ENCODE data around the gene GPR33. TPM values are rescaled to one million over a fixed set of nuclear protein-coding genes. Genes with fewer than 3 reads are reported as not detected.

Gene GPR33
- total and polyA plus RNA-seq, 4 donors = not detected

GRCh38 chr14:31461545-31461944 lies 26.3 kb downstream of the GPR33 start:
- DNase-seq (no peak), ATAC-seq (ENCODE audit: insufficient read depth, low FRiP score) (no peak)
- Histone ChIP-seq H3K36me3 (ENCODE audit: control insufficient read depth in 4 of 4, insufficient read depth in 4 of 4, low read length in 4 of 4) (no peaks in the 10 kb centered on the region), H3K4me3 (no peak overlapping the region), H3K27ac (ENCODE audit: low read depth in 1 of 2, low read length in 1 of 2) (no peak overlapping the region), H3K4me1 (ENCODE audit: control insufficient read depth in 5 of 5, insufficient read depth in 5 of 5, low read length in 5 of 5) (peaks cover 0 to 5% (median 0%) of the 10 kb centered on the region in 5 donors), H3K9ac (ENCODE audit: insufficient read depth in 1 of 2, low read length in 2 of 2) (no peak overlapping the region), H3K27me3 (ENCODE audit: control insufficient read depth in 3 of 3, insufficient read depth in 3 of 3, low read length in 2 of 3) (no peaks in the 10 kb centered on the region), H3K9me3 (ENCODE audit: control insufficient read depth in 4 of 4, insufficient read depth in 3 of 4, low read length in 3 of 4) (peaks cover 0 to under 1% (median 0%) of the 10 kb centered on the region in 4 donors)
- WGBS, 2 donors = 78 to 84% methylated on average over 3 of the region's 3 CpGs
- TF ChIP-seq, protein P1, sequence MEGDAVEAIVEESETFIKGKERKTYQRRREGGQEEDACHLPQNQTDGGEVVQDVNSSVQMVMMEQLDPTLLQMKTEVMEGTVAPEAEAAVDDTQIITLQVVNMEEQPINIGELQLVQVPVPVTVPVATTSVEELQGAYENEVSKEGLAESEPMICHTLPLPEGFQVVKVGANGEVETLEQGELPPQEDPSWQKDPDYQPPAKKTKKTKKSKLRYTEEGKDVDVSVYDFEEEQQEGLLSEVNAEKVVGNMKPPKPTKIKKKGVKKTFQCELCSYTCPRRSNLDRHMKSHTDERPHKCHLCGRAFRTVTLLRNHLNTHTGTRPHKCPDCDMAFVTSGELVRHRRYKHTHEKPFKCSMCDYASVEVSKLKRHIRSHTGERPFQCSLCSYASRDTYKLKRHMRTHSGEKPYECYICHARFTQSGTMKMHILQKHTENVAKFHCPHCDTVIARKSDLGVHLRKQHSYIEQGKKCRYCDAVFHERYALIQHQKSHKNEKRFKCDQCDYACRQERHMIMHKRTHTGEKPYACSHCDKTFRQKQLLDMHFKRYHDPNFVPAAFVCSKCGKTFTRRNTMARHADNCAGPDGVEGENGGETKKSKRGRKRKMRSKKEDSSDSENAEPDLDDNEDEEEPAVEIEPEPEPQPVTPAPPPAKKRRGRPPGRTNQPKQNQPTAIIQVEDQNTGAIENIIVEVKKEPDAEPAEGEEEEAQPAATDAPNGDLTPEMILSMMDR (IDR thresholded peaks at IDR 0.05; ENCODE audit: control extremely low read depth, extremely low read depth) = no peak

GRCh38 chr14:31457665-31458659 lies 29.9 kb downstream of the GPR33 start:
- Histone ChIP-seq H3K27ac (ENCODE audit: low read depth in 1 of 2, low read length in 1 of 2) (no peak overlapping the region), H3K27me3 (ENCODE audit: control insufficient read depth in 3 of 3, insufficient read depth in 3 of 3, low read length in 2 of 3) (no peaks in the 10 kb centered on the region), H3K9me3 (ENCODE audit: control insufficient read depth in 4 of 4, insufficient read depth in 3 of 4, low read length in 3 of 4) (no peaks in the 10 kb centered on the region), H3K4me1 (ENCODE audit: control insufficient read depth in 5 of 5, insufficient read depth in 5 of 5, low read length in 5 of 5) (peaks cover 0 to 22% (median 0%) of the 10 kb centered on the region in 5 donors), H3K36me3 (ENCODE audit: control insufficient read depth in 4 of 4, insufficient read depth in 4 of 4, low read length in 4 of 4) (peaks cover 0 to under 1% (median under 1%) of the 10 kb centered on the region in 4 donors), H3K9ac (ENCODE audit: insufficient read depth in 1 of 2, low read length in 2 of 2) (peak overlapping the region; percentile 17 to 58), H3K4me3 (no peak overlapping the region)
- WGBS, 2 donors = 45 to 52% methylated on average over 11 of the region's 11 CpGs
- DNase-seq (no peak), ATAC-seq (ENCODE audit: insufficient read depth, low FRiP score) (no peak)
- TF ChIP-seq, protein P1 (IDR thresholded peaks at IDR 0.05; ENCODE audit: control extremely low read depth, extremely low read depth) = no peak

- peak within 1 kb of the TSS; percentile 92 for H3K4me3 ChIP-seq
- H3K9ac ChIP-seq (ENCODE audit: insufficient read depth in 1 of 2, low read length in 2 of 2) = peak within 1 kb of the TSS; percentile 83 to 96
- no peaks in the 10 kb centered on the region for H3K27me3 ChIP-seq (ENCODE audit: control insufficient read depth in 3 of 3, insufficient read depth in 3 of 3, low read length in 2 of 3)
- TF ChIP-seq, protein P1 (IDR thresholded peaks at IDR 0.05; ENCODE audit: control extremely low read depth, extremely low read depth) = no peak
- ATAC-seq (ENCODE audit: insufficient read depth, low FRiP score) (peak; percentile 100), DNase-seq (peak; percentile 95 to 98 (median 97))
- peaks cover 0 to 22% (median 0%) of the 10 kb centered on the region in 5 donors for H3K4me1 ChIP-seq (ENCODE audit: control insufficient read depth in 5 of 5, insufficient read depth in 5 of 5, low read length in 5 of 5)
- H3K9me3 ChIP-seq (ENCODE audit: control insufficient read depth in 4 of 4, insufficient read depth in 3 of 4, low read length in 3 of 4) = no peaks in the 10 kb centered on the region
- peaks cover 3 to 5% (median 4%) of the 10 kb centered on the region in 4 donors for H3K36me3 ChIP-seq (ENCODE audit: control insufficient read depth in 4 of 4, insufficient read depth in 4 of 4, low read length in 4 of 4)
- H3K27ac ChIP-seq (ENCODE audit: low read depth in 1 of 2, low read length in 1 of 2) = peak within 1 kb of the TSS; percentile 87 to 99
- WGBS, 2 donors = 2 to 3% methylated on average over 63 to 70 of the region's 70 CpGs
Observed at GRCh38 chr14:31456841-31457664, 30.8 kb downstream of the GPR33 start, which contains the start of gene DTD2. TSS of gene DTD2 (minus strand) at chr14:31457506. CDS start at chr14:31457393, 113 bp downstream.
